Aorta (tissue), 5 donors: ENCODE measurements around the gene C15orf39. TPM values are rescaled to one million over a fixed set of nuclear protein-coding genes. Genes with fewer than 3 reads are reported as not detected.
"Not testable (repeated sequence)": the region's sequence is repeated elsewhere in the genome, so short reads cannot be mapped to it uniquely, and the experiment has no call there.

Source experiments
- ATAC-seq: fragments of 200-7000 bp; cut with Tn5 transposase; one replicate; pipeline ENCODE4 v1.9.1; 2022; ENCODE audit warnings: moderate library complexity; ENCODE audit not compliant: low FRiP score
- DNase-seq, 2 donors: peaks; one replicate each; pipeline ENCODE4 v3.0.0-alpha.2; 2020
- H3K27ac ChIP-seq, 2 donors: one replicate each; pipeline ENCODE4 v1.5.1; 2013; ENCODE audit warnings: low read length in 2 of 2, mild to moderate bottlenecking in 2 of 2, moderate library complexity in 2 of 2, control low read depth in 1 of 2, inconsistent platforms in 1 of 2, low read depth in 1 of 2
- H3K27me3 ChIP-seq, 2 donors: one replicate each; pipeline ENCODE4 v1.6.1; 2013; ENCODE audit warnings: control low read depth in 1 of 2, low read length in 1 of 2, mild to moderate bottlenecking in 1 of 2, moderate library complexity in 1 of 2; ENCODE audit not compliant: insufficient read depth in 2 of 2, control insufficient read depth in 1 of 2
- H3K36me3 ChIP-seq, 2 donors: one replicate each; pipeline ENCODE4 v1.6.1; 2013; ENCODE audit warnings: control low read depth in 1 of 2, low read length in 1 of 2, mild to moderate bottlenecking in 1 of 2; ENCODE audit not compliant: insufficient read depth in 2 of 2, control insufficient read depth in 1 of 2
- H3K4me1 ChIP-seq, 2 donors: one replicate each; pipeline ENCODE4 v1.6.1; 2013; ENCODE audit warnings: low read length in 2 of 2, control low read depth in 1 of 2, mild to moderate bottlenecking in 1 of 2, moderate library complexity in 1 of 2; ENCODE audit not compliant: insufficient read depth in 2 of 2, control insufficient read depth in 1 of 2
- H3K4me3 ChIP-seq, 2 donors: one replicate each; pipeline ENCODE4 v1.5.1; 2013; ENCODE audit warnings: low read length in 2 of 2, control low read depth in 1 of 2, mild to moderate bottlenecking in 1 of 2
- H3K9me3 ChIP-seq: one replicate; pipeline ENCODE4 v1.6.1; 2013; ENCODE audit warnings: mild to moderate bottlenecking, low read length; ENCODE audit not compliant: control insufficient read depth
- WGBS, 2 donors: extraction: QIAGEN DNeasy Blood & Tissue Kit; methylation state at CpG; one replicate each; pipeline ENCODE4 v1.1.7; 2013; 5-methylcytosine and 5-hydroxymethylcytosine counted together
- intact Hi-C, 2 donors: fragments of 100-400 bp; cut with DNase I; formaldehyde crosslinking; loops; one replicate each; pipeline versions ENCODE4 v1.14.2 to v1.15.0; 2022
- polyA plus RNA-seq, 2 donors: library from polyadenylated mRNA; stranded (reverse); fragments of 200-250 nt; gene quantifications; one replicate each; pipeline ENCODE4 v1.2.3, GENCODE V29; 2013
- total RNA-seq, 2 donors: library from RNA; stranded (reverse); fragmentation: NEBNext Ultra II Directional; extraction: Animal tissue kit (Norgen Biotek cat#: 25700); gene quantifications; one replicate each; pipeline ENCODE4 v1.2.1, GENCODE V29; 2021
- donor health status: healthy with polysubstance abuse.
- donor health status: Bipolar disorder and iron deficiency.
- donor health status: DM: no; HTN: no; CAD: no.
- donor health status: DM: no; HTN: no; CAD: no.
- donor health status: DM: yes; HTN: yes; CAD: no.

C15orf39 gene
- total and polyA plus RNA-seq, 4 donors, result 8.1 to 26.8 (median 16.6) TPM

DNA sequence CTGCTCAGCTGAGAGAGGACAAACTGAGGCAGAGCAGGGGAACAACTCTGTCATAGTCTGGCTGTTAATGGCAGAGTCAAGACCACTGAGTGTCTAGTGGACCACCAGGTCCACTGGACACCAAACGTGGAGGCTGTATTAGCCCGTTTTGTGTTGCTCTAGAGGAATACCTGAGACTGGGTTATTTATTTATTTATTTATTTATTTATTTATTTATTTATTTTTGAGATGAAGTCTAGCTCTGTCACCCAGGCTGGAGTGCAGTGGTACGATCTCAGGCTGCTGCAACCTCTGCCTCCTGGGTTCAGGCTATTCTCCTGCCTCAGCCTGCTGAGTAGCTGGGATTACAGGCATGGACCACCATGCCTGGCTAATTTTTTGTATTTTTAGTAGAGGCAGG is 15.9 kb downstream of the C15orf39 start:
- ATAC-seq, DNase-seq, H3K36me3 ChIP-seq, H3K4me1 ChIP-seq, intact Hi-C loops, H3K9me3 ChIP-seq, H3K4me3 ChIP-seq, H3K27me3 ChIP-seq, H3K27ac ChIP-seq: not testable (repeated sequence)
- 64 to 76% methylated on average over 3 of the region's 3 CpGs for WGBS, 2 donors

DNA sequence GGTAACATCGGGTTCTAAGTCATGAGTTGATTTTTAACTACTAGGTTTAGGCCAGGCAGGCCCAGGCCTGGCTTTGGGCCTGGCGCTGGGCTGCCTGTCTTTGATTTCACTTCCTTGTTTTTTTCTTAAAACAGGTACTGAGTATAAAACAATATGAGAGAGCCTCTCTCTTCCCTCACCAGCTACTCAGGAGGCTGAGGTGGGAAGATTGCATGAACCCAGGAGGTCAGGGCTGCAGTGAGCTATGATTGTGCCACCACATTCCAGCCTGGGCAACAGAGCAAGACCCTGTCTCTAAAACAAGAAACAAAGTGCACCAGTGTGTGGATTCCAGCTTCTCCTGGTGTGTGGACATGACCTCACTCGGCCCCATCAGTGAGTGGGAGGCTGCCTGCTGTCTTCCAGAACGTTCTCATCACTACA is 17.8 kb downstream of the C15orf39 start:
- WGBS, 2 donors, result 71 to 77% methylated on average over 3 to 4 of the region's 4 CpGs
- H3K36me3 ChIP-seq, intact Hi-C loops, ATAC-seq, H3K27ac ChIP-seq, H3K4me3 ChIP-seq, H3K27me3 ChIP-seq, H3K4me1 ChIP-seq, DNase-seq, H3K9me3 ChIP-seq: not testable (repeated sequence)

DNA sequence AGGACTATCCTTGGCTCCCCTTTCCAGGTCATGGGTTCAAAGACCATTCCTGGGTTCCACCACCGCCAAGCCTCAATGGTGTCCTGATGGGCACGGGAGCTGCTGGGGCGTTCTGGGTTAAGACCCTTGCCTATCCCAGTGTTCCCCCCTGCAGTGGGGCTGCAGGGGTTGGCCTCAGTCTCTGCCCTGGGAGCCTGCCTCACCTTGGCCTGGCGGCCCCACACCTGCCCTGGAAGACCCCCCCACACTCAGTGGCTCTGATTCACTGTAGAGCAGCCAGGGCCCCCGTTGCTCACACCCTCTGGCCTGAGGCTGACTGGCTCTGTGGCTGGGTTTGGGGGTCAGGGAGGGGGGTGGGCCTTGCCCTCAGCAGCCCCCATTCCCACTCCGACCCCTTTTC is 22.0 kb downstream of the C15orf39 start:
- no peaks in the 10 kb centered on the region for H3K4me1 ChIP-seq
- DNase-seq (peak in 1 of 2 donors; percentile 38), ATAC-seq (no peak)
- H3K9me3 ChIP-seq, result no peaks in the 10 kb centered on the region
- H3K36me3 ChIP-seq, result peaks cover 0 to 1% of the 10 kb centered on the region in 2 donors
- WGBS, 2 donors, result 92 to 93% methylated on average over 6 of the region's 6 CpGs
- no peaks in the 10 kb centered on the region for H3K27me3 ChIP-seq
- intact Hi-C loops, result no loop called here
- no peak overlapping the region for H3K27ac ChIP-seq
- no peak overlapping the region for H3K4me3 ChIP-seq

DNA sequence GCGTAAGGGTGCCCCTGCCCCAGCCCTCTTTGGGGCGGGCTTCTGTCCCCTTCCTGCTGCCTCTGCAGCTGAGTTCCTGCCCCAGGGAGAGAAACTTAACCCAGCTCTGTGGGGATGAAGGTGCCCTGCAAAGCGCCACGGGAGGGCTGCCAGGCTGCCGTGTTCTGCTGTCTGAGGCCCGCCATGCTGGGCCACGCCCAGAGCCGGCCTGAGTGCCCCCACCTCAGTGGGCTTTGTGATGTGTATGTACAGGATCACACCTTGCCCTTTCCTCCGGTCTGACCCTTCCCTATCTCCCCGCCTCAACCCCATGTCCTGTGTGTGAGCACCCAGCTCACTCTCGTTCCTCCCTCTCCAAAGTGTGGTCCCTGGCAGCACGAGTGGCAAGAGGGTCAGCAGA is 22.6 kb downstream of the C15orf39 start:
- intact Hi-C loops, result no loop called here
- WGBS, 2 donors, result 73 to 78% methylated on average over 12 of the region's 12 CpGs
- ATAC-seq, result no peak

DNA sequence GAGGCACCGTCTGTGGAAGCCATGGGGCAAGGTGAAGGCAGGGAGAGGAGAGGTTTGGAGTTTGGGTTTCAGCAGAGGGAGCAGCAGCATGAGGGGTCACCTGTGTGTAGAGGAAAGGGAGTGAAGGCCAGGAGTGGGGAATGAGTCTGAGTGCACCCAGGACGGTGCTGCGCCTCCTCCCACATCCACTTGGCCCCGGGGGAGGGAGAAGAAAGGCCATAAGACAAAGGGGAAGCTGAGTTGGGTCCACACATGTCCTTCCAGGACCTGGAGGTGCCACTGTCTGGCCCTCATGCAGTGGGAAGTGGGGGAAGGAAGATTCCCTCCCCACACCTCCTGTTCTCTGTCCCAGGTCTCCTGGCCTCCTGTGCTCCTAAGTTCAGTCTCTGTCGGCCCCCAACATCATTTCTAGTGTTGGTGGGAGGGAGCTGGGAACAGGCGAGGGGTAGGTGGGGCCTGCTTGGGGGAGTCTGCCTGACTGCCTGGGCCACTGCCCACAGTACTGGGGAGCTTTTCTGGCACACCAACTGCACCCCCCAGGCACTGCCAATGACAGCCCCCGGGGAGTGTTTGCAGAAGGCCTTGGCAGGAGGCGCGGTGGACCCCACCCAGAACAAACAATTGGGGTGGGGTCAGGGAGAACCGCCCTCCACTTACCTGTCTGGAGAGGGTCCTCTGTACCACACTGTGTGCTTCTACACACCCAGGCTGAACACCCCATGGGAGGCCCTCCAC is 23.6 kb downstream of the C15orf39 start:
- ATAC-seq (peak; percentile 41), DNase-seq (peak in 1 of 2 donors; percentile 17)
- H3K4me1 ChIP-seq, H3K27me3 ChIP-seq, intact Hi-C loops, H3K36me3 ChIP-seq, H3K27ac ChIP-seq, H3K4me3 ChIP-seq, H3K9me3 ChIP-seq: not testable (repeated sequence)
- WGBS, 2 donors, result 59 to 63% methylated on average over 10 of the region's 10 CpGs

More for the DNA sequence above, 22.6 kb downstream of the C15orf39 start:
- Histone ChIP-seq H3K4me3 (no peak overlapping the region), H3K36me3 (peaks cover 0 to 1% of the 10 kb centered on the region in 2 donors), H3K9me3 (no peaks in the 10 kb centered on the region), H3K27ac (no peak overlapping the region), H3K27me3 (no peaks in the 10 kb centered on the region), H3K4me1 (no peaks in the 10 kb centered on the region)
- peak in 1 of 2 donors; percentile 37 for DNase-seq

DNA sequence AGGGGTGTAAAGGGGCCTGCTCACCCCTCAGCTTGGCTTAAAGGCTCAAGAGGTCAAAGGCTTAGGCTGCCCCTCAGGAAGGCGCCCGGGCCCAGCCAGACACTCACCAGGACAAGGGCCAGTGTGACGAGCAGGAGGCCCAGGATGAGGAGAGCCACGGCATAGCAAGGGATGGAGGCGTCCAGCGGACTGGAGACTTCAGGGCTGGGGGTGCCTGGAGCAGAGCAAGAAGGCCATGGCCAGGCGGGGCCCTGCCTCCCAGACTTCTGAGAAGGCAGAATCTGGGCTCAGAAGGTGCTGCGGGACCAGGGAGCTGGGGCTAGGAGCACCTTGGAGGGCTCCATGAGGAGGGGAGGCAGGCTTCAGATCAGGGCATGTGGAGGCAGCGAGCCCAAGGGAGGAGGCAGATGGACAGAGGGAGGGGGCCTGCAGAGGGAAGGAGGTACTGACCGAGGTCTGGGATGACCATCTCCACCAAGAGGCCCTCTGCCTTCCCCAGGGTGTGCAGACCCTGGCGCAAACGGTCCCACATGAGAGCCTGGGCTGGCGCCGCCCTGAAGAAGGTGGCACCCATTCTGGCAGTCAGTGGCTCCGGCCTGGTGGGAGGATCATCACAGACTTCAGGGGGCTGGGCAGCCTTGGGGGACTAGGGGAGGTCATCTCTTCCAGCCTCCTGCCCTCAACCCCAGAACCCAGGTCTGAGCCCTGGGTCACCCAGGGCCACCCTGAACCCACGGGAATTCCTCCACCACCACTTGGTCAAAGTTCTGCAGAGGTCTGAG is 24.5 kb downstream of the C15orf39 start:
- no peak overlapping the region for H3K27ac ChIP-seq
- no peak overlapping the region for H3K4me3 ChIP-seq
- ATAC-seq (no peak), DNase-seq (peak in 1 of 2 donors; percentile 35)
- H3K4me1 ChIP-seq, result no peaks in the 10 kb centered on the region
- no peaks in the 10 kb centered on the region for H3K27me3 ChIP-seq
- 88 to 91% methylated on average over 16 of the region's 16 CpGs for whole genome bisulfite sequencing, 2 donors
- no peaks in the 10 kb centered on the region for H3K9me3 ChIP-seq
- intact Hi-C loops, result no loop called here
- H3K36me3 ChIP-seq, result no peaks in the 10 kb centered on the region

DNA sequence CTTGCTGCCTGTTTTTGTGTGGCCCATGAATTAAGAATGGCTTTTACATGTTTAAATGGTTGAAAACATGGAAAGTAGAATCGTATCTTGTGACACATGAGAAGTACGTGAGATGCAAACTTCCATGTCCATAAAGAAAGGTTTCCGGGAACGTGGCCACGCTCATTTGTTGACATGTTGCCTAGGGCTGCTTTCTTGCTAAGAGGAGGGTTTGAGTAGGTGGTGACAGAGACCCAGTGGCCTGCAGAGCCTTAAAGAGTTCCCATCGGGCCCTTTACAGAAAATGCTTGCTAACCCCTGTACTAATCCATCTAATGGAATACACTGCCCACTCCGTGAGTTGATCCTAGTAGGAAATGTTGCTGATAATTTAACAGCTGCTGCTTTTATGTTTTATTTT is 25.4 kb downstream of the C15orf39 start:
- H3K4me3 ChIP-seq, H3K36me3 ChIP-seq, H3K9me3 ChIP-seq, intact Hi-C loops, H3K27me3 ChIP-seq, ATAC-seq, H3K27ac ChIP-seq, H3K4me1 ChIP-seq: not testable (repeated sequence)
- 42 to 55% methylated on average over 7 of the region's 7 CpGs for WGBS, 2 donors
- peak in 1 of 2 donors; percentile 7 for DNase-seq

DNA sequence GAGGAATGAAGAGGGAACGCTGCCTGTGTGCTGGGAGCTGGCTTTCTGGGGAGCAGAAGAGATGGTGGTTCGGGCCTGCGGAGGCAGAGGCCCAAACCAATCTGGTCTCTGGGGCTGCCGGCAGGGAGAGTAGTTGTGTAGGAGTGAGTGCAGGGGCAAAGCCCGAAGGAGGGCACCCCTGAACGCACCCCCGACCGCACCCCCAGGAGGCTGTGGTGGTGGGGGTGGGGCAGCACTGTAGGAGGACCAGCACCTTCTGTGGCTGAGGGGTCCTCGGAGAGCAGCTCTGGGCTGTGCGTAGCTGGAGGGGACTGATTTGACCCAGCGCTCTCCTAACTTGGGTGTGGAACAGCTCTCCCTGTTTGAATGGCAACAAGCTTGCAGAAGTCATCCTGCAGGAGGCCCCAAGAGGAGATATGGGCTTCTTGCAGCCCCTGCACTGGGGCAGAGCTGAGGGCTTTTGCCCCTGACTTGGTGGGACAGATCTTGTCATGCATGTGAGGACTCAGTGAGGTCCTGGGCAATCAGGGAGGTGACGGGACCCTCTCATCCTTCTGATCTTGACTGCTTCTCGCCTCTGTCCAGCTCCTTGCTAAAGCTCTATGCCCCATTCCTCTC is 26.1 kb downstream of the C15orf39 start:
- Histone ChIP-seq H3K9me3 (no peaks in the 10 kb centered on the region), H3K4me3 (no peak overlapping the region), H3K27me3 (no peaks in the 10 kb centered on the region), H3K4me1 (no peaks in the 10 kb centered on the region), H3K36me3 (no peaks in the 10 kb centered on the region), H3K27ac (no peak overlapping the region)
- intact Hi-C loops, result no loop called here
- ATAC-seq (no peak), DNase-seq (peak in 1 of 2 donors; percentile 22)
- WGBS, 2 donors, result 85 to 91% methylated on average over 7 to 13 of the region's 13 CpGs
